NCI-H1436 (cell line): ENCODE measurements around the gene C1QTNF4.

ENCODE experiments used
- DNase-seq: peaks from one replicate; lab custom pipeline; 2025; lab: John Stamatoyannopoulos, UW

C1QTNF4 gene

DNA sequence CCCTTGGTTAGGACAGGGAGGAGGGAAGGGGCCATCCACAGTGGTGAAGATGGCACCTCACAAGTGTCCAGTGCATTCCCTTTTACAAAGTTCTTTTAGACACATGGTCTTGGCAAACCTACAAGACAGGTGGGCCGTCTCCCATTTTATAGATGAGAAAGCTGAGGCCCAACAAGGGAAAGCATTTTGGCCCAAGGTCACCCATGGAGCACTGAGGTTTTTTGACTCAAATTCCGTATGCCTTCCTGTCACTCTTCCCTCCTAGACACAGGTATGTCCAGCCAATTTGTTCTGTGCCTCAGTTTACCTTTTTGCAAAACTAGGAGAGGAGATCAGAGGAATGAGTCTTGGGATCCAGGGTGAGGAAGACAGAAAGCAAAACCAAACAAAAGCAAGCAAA is 1.2 kb downstream of the C1QTNF4 start:
- DNase-seq: no peak

DNA sequence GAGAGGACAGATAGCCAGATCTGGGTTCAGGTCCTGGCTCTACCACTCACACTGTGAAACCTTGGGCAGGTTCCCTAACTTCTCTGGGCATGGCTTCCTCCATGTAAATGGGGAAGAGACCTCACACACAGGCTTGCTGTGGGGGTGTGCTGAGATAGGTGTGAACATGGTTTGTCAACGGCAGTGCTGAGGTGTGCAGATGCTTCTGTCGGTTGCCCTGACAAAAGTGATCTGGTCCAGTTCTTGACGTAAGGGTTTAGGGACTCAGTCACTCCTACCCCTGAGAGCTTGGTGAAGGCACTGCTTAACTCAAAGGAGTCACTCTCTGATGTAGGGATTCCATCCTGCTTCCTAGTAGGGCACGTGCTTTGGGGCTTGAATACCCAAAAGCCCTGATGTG is 2.0 kb downstream of the C1QTNF4 start:
- DNase-seq: no peak

DNA sequence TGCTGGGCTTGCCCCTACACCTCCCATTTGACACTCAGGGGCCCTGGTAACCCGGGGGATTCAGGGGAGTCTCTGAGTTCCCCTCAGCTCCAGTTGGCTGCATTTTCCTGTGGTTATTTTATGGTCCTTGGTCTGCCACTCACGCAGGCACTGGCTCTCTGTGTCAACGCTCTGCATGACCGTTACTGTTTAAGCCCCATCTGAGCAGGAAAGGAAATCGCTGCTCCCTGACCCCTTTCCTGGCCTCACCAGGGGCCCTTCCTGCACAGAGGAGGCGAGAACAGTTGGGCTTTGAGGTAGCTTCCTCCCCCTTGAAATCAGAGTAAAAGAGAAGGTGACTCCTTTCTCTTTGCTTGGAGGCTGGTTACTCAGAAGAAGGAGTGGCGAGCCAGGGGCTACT is 2.4 kb downstream of the C1QTNF4 start:
- no peak for DNase-seq

DNA sequence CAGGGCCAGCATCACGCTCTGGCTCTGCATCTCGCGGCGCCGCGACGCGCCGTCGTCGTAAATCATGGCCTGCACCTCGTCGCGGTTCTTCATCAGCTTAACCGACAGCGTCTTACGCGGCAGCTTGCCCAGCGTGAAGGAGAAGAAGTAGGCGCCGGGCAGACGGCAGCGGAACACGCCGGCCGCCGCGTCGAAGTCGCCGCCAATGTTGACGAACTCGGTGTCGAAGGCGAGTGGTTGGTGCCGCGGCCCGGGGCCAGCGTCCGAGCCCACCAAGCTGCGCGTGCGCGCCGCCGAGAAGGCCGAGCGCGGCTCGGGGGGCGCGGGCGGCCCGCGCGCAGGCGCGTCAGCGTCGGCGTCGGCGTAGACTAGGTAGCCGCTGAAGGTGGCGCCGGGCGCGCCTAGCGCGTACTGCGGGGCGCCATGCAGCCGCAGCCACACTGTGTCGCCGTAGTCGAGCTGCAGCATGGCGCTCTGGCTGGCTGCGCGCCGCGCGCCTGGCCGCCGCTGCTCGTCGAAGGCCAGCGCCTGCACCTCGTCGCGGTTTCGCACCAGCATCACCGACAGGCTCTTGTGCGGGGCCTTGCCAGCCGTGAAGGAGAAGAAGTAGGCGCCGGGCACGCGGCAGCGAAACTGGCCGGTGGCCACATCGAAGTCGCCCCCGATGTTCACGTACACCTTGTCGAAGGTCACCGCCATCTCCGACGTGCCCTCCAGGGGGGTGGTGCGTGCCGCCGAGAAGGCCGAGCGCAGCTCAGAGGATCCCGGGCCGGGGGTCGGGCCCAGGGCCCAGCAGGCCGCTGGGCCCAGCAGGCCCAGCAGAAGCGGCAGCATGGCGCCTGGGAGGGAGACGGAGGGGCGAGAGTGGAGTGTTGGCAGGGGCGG is 4.0 kb downstream of the C1QTNF4 start:
- DNase-seq: no peak

DNA sequence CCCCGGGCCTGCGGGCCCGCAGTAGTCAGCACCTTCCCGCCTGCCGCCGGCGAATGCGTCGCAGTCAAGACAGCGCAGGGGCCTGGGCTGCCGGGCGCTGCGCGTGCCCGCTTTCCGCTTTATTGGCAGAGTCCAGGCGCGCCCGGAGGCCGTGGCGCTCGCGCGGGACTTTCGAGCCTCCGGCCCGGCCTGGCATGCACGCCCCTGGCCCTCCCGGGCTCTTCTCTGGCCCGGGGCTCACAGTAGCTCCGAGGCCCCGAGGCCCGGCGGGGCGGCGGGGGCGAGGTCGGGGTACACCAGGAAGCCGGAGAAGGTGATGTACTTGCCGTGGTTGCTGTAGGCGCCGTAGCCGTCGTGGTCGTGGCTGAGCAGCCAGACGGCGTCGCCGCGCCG is 4.6 kb downstream of the C1QTNF4 start:
- DNase-seq: no peak

DNA sequence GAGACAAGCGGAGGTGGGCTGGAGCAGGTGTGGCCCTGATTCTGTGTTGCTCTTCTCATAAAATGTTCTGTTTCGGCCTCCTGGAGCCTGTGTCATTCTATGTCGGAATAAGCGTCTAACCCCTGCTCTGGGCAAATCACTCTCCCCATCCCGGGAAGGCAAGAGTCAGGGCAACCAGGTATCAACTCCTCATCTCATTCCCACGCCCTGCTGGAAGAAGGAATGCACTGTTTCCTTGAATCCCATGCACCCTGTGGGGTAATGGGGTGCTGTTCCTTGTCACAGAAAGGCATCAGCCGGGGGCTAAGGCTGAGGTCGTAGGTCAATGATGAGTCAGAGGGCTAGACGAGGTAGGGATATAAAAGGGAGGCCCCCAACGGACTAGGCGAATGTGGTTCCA is 5.1 kb downstream of the C1QTNF4 start:
- no peak for DNase-seq

DNA sequence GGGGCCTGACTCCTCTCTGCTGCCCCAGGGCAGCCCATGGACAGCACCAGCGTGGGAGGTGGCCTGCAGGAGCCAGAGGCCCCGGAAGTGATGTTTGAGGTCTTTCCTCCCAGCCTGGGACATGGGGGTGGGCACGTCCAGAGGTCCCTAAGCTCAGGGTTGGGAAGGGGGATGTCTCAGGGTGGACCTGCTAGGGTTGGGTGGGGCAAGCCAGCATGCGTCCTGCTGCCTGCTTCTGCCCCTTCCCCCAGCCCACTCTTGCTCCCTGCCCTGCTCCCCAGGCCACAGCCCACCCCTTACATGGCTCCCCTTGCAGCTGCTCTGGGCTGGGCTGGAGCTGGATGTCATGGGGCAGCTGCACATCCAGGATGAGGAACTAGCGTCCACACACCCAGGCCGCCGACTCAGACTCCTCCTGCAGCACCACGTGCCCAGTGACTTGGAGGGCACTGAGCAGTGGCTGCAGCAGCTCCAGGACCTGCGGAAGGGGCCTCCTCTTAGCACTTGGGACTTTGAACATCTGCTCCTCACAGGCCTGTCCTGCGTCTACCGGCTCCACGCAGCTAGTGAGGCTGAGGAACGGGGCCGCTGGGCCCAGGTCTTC is 6.4 kb downstream of the C1QTNF4 start:
- no peak for DNase-seq

DNA sequence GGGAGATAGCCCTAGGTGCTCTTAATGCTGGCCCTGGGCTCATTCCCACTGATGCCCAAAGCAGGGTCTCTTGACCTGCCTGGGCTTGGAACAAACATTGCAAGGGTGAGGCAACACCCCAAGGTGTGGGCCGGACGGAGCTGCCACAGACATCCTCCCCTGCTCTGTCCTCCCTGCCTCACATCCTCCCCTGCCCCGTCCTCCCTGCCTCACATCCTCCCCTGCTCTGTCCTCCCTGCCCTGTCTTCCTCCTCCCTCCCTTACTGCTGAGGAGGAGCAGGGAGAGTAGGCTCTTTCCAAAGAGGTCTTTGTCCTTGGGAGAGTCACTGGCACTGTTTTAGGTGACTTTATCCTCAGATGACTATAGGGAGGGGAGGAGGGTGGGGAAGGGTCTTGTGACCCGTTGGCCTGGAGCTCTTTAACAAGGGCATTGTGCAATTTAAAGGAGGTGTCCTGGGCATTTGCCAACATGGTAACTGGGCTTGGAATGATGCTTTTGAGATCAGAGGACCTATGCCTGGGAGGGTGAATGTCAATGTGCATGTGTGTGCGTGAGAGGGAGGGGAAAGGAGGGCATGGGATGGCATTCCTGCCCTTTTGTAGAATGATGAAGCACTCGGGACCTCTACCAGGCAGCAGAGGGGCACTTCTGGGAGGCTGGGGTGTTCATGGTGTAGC is 7.0 kb downstream of the C1QTNF4 start:
- no peak for DNase-seq

DNA sequence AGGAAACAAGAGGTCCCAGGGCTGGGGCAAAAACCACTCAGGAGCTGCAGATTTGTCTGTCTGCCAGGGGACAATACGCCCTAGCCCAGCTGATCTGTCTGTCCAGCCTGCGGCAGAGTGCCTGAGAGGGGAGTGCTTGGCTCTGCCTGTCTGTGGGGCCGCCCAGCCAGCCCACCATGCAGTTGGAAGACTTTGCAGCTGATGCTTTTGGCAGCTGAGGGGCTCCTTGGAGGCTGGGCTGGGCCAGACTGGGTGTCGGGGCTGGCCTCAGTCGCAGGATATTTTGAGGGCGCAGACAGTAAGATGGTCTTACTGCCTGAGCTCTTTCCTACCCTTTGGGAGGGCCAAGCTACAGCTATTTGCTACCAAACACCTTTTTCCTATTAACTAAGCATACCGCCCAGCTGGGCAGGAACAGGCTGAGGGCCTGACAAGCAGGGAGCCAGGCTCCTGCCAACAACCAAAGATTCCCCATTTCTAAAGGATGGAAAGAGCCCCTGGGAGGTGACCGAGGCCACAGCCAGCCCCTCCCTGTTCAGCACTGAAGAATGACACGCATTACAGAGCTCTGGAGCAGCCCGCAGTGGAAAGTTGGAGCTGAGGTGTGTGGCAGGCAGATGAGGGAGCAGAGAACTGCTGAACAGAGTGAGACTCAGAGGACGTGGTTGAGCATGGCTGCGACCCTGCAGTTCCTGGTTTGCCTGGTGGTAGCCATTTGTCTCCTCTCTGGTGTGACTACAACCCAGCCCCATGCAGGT is 7.9 kb downstream of the C1QTNF4 start, which contains the start of gene FAM180B:
Gene FAM180B (plus strand): TSS at position 581 of the 758 bp plus-strand sequence. CDS start 91 bp downstream, at position 672.
- DNase-seq: no peak

DNA sequence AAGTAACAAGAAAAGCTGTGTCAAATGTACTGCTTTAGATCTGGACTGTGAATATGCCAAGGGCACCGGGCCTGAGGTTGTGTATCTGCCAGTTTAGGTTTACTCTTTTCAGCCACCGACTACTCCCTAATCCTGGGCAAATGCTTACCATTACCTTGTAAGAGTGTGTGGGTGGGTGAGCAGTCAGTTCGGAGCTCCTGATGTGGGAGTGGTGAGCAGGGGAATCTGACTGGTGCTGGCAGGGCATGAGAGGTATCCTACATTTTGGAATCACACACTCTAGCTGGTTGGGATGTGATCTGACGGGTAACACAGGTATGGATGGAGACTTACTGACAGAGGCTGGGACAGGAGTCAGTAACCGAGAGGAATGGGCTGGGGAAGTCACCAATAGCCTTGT is 10.4 kb downstream of the C1QTNF4 start:
- no peak for DNase-seq

DNA sequence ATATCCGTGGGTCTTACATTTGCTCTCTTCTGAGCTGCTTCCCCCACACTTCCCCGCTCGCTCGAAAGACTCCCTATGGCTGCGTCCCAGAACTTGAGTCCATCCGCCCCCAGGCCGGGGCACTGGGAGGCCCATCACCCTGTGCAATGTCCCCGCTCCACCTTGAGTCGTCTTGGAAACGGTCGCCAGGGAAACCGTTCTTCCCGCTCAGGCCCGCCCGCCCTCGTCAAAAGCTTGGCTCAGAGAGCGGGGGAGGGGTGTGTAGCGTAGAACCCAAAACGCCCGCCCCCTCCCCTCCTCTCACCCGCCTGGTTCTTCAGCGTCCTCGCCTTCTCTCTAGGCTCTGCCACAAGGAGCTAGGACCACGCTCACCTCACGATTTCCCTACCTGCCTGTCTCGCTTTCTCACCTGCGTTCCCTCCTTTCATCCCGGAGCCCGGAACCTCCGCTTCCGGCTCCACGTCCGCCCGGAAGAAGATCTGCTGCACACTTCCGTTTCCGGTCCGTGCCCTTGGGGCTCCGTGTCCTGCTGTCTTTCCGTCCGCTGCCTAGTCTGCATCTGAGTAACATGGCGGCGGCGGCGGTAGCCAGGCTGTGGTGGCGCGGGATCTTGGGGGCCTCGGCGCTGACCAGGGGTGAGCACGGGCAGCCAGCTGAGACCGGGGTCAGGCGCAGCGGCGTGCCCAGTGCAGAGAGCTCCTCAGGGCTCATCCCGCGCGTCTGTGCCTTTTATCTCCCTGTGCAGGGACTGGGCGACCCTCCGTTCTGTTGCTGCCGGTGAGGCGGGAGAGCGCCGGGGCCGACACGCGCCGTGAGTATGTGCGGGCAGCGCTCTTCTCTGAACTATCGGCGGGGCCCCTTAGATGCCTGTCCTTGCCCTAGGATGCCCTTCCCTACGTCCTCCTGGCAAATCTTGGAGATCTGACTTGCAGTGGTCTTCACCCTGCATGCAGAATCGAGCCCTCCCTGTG is 15.4 kb downstream of the C1QTNF4 start, which contains the start of the genes KBTBD4 and NDUFS3:
Gene KBTBD4 (minus strand): TSS at position 447 of the 971 bp plus-strand sequence. CDS start 19 bp downstream, at position 428.
Gene NDUFS3 (plus strand): TSS at position 551 of the 971 bp plus-strand sequence. CDS start 18 bp downstream, at position 569.
- DNase-seq: peak; percentile 87

DNA sequence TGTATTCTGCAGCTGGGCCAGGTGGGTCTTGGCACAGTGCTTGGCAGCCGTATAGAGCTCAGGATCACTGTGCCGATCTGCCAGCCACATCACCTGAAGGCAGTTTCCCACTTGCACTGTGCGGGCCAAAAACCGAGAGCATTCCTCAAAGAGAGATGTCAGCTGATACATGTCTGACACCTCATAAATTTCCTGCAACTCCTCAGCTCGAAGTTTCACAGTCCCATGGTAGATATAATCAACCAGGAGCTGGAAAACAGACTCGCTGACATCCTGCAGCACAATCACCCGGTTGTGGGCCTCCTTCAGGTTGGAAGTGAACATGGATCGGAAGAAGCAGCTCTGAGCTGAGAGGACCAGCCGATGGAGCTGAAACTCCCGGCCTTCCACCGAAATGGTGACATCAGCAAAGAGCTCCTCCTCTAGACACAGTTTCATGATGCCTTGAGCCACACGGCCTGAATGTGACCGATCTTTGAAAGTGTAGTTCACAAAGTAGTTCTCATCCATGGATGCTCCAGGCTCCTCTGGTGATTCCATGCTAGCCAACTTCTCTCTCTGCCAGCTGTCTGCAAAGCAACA is 16.7 kb downstream of the C1QTNF4 start:
- DNase-seq: no peak

DNA sequence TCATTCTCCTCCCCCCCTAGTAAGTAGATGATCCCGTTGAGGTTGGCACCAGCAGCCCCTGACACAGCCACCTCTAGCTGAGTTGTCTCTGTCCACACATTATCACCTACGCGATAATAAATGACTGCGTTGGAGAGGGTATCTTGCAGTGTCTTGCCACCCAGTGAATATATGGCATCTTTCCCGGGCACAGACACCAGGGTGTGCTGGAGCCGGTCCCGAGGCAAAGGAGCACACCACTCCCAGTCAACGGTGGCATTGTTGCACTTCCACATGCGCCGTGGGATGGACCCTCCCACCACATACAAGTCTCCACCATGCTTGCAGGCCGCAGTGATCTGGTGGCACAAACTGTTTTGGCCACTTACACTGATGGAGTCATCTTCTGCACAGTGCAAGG is 20.9 kb downstream of the C1QTNF4 start:
- DNase-seq: no peak

DNA sequence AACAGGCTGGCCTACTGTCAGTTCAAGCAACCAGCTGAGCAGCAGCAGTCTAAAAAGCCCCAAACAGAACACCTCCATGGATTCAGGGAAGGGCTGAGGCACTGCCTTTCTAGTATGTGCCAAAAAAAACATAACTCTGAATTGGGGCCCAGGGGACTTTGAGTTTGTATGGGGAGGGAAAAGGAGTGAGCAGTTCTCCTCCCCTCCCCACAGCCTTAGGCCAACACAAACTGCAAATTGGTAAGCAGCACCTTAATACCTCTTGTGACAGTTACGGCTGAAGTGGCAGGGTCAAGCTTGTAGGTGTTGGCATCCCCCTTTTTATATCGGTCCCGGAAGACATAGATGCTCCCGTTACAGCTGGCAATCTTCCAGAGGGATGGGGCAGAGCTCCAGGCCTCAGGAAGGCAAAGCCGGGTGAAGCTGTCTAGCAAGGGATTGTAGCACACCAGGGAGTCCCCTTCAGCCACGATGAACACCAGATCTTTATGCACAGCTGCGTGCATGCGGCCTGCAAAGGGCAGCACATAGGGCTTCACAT is 21.4 kb downstream of the C1QTNF4 start:
- DNase-seq: no peak

DNA sequence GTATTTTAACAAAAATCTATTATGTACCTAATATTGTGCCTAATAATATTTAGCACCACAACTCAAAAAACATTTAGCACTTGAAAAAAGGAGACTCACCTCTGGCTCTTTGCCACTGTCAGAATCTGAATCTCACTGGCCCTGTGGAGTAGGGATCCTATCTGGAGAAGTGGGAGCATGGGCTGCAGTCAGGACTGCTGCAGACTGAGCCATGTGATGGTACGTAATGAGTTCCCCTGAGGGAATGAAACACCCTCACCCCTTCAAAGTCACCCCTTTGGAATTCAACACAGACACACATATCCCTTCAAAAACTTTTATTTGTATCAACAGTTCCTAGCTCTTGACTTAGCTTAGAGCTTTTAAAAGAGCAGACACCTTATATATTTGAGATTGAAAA is 22.3 kb downstream of the C1QTNF4 start:
- no peak for DNase-seq

DNA sequence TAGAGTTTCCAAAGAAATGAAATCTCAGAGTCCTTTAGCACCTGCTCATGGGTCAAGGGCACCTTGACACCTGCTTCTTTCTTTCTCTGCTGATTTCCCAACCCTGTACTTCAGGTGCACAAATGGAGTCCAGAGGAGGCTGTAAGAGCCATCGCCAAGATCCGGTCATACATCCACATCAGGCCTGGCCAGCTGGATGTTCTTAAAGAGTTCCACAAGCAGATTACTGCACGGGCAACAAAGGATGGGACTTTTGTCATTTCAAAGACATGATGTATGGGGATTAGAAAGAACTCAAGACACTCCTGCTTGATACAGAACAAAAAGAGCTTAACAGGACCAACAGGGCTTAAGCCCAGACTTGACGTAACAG is 22.9 kb downstream of the C1QTNF4 start:
- no peak for DNase-seq

DNA sequence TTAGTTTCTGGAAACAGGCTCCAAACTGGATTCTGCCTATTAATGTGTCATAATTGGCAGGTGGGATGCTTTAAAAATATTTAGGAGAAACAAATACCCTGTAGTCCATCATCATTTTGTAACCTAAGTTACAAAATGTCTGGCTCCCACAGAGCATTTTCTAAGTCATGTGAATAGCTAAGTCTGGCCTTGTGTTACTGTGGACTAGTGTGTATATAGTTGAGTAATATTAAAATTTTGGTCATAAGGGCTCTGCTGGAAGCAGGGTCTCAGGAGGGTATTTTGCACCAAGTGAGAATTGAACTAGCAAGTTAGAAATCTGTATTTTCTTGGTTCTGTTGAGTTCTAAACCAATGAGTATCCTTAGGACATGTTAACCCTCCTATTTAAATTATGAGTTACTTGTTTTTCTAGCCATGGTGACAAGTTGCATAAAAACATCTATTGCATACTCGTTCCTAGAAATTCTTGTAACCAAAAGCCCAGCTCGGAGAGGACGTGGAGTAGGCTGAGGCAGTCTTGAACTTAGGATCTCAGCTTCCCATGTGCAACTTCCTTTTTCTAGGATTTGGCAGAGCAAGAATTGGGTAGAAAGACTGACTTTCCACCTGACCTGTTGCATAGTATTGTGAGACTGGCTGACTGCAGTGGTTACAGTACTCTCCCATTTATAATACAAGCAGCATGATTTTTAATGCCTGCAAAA is 23.4 kb downstream of the C1QTNF4 start:
- no peak for DNase-seq

DNA sequence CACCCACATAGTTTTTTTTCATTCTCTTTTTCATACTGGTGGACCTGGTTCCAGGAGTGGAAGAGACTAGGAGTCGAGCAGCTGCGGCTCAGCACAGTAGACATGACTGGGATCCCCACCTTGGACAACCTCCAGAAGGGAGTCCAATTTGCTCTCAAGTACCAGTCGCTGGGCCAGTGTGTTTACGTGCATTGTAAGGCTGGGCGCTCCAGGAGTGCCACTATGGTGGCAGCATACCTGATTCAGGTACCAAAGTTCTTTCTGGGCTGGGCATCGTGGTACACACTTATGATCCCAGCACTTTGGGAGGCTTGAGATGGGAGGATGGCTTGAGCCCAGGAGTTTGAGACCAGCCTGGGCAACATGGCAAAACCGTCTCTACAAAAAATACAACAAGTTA is 24.6 kb downstream of the C1QTNF4 start:
- DNase-seq: no peak

DNA sequence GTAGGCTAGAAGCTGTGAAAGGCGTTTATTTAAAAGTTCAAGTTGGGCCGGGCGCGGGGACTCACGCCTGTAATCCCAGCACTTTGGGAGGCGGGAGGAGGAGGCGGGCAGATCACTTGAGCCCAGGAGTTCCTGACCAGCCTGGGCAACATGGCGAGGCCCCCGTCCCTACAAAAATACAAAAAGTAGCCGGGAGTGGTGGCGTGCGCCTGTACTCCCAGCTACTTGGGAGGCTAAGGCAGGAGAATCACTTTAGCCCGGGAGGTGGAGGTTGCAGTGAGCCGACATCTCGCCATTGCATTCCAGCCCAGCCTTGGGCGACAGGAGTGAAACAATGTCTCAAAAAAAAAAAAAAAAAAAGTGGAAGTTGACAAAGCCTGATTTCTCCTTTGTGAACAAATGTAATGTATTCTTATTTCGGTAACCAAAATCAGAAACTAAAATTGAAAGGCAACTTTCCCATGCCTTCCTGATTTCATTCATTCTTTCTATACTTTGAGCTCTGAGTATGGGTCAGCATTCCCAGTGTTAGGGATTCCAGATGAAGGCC is 28.0 kb downstream of the C1QTNF4 start:
- DNase-seq: no peak
